C4-2B (cell line): ENCODE data around the gene MVK.

Experiments used
- H3K27ac ChIP-seq: fragments of 450-650 bp; 2 replicates; pipeline ENCODE4 v1.5.1; 2017
- ZFX ChIP-seq: fragments of 450-650 bp; IDR thresholded peaks from 2 replicates; pipeline ENCODE4 v1.6.1; 2017
- TF ChIP-seq, protein P1 (sequence below): fragments of 450-650 bp; conservative IDR thresholded peaks from 2 replicates; pipeline ENCODE4 v1.5.1; 2017; ENCODE audit warnings: mild to moderate bottlenecking

The MVK gene

DNA sequence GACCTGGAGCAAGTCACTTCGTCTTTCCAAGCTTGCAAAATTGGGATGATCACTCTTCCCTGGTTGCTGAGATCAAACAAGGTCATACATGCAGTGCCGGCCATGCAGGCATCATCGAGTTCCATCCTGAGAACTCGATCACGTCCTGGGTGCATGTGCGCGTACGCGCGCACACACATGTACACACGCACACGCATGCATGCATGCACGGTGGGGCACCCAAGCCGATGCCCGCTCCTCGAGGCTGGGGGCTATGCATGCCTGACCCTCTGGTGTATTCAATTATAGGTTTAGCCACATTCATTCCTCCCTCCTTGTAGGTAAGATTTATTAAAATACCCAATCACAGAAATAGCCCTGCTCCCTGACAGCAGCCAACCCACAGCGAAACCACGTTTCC is 26.3 kb upstream of the MVK start:
- H3K27ac ChIP-seq: no peak overlapping the region
- TF ChIP-seq ZFX: no peak

DNA sequence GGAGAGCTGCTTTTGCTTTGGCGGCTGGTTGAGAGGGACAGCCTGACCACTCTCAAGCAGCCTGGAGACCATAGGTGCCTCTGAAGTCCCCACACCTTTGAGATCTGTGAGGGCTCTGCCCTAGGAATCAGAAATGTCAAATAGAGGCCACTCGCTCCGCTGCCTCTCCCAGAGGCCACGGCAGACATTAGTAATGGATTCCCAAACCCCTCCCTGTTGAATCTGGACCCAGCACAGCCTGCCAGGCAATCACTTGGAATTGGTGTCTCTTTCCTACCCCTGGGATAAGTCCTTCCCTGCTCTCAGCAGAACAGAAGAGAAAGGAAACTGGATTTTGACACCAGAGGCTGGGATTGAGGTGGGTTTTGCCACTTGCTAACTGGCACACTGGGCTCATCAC is 25.3 kb upstream of the MVK start:
- TF ChIP-seq ZFX: no peak
- TF ChIP-seq, protein P1, sequence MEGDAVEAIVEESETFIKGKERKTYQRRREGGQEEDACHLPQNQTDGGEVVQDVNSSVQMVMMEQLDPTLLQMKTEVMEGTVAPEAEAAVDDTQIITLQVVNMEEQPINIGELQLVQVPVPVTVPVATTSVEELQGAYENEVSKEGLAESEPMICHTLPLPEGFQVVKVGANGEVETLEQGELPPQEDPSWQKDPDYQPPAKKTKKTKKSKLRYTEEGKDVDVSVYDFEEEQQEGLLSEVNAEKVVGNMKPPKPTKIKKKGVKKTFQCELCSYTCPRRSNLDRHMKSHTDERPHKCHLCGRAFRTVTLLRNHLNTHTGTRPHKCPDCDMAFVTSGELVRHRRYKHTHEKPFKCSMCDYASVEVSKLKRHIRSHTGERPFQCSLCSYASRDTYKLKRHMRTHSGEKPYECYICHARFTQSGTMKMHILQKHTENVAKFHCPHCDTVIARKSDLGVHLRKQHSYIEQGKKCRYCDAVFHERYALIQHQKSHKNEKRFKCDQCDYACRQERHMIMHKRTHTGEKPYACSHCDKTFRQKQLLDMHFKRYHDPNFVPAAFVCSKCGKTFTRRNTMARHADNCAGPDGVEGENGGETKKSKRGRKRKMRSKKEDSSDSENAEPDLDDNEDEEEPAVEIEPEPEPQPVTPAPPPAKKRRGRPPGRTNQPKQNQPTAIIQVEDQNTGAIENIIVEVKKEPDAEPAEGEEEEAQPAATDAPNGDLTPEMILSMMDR: no peak
- no peak overlapping the region for H3K27ac ChIP-seq

DNA sequence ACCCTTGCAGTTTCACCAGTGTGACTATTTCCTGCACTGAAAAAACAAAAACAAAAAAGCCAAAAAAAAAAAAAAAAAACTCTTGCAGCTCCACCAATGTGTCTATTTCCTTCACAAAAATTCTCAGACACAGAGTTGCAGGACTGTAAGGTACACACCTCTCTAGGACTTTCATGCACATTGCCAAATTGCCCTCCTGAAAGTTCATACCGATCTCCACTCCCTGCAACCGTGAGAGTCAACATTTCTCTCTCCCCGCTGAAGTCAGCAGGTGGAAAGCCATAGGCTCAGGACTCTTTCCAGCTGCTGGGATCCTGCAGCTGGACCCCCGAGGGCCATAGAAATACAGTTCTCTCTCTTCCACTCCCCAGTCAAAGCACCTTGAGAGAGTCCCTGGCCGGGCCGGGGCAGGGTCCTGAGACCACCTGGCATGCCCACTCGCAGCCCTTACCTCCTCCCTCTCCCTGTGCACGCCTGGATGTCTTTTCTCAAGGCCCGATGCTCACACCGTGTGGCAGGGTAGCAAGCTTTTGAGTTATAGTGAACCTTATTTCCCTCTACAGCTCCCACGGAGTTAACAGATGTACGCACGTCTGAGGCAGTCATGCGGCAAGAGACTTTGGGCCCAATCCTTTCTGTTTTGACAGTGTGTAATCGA is 23.9 kb upstream of the MVK start:
- H3K27ac ChIP-seq: no peak overlapping the region

DNA sequence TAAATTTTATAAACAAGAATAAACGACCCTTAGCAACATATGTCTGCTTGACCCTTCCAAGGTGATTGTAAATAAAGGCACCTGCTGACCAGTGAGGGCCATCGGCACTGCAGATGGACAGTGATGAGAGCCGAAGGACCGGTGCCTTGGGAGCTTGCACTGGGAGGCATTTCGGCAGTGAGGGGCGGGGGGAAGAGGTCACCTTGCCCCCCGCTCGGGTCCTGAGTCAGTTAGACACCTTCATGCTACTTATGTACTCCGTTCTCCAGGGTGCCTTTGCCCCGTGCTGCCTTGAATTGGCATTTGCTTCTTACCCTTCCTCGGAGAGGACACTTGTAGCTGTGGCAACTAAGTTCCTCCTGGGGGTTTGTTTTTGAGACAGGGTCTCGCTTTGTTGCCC is 23.3 kb upstream of the MVK start:
- TF ChIP-seq ZFX: no peak
- TF ChIP-seq, protein P1: no peak
- no peak overlapping the region for H3K27ac ChIP-seq

More for the DNA sequence above, 23.9 kb upstream of the MVK start:
- TF ChIP-seq, protein P1: no peak
- TF ChIP-seq ZFX: no peak

DNA sequence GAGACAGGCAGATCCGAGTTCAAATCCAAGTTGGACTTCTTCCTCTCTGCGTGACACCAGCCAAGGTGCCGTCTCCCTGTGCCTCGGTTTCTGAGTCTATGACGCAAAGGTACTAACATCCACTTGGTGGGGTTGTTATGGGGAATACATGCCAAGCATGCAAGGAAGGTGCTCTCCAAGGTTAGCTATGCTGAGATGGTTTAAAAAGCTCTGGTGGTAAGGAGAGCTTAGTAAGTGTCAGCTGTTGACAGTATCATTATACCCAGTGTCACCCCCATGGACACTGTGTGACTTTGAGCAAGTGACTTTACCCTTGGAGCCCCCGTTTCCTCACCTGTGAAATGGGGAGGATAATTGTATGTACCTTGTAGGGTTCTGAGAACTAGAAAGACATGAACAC is 22.5 kb upstream of the MVK start:
- no peak overlapping the region for H3K27ac ChIP-seq
- no peak for TF ChIP-seq ZFX
- TF ChIP-seq, protein P1: no peak

DNA sequence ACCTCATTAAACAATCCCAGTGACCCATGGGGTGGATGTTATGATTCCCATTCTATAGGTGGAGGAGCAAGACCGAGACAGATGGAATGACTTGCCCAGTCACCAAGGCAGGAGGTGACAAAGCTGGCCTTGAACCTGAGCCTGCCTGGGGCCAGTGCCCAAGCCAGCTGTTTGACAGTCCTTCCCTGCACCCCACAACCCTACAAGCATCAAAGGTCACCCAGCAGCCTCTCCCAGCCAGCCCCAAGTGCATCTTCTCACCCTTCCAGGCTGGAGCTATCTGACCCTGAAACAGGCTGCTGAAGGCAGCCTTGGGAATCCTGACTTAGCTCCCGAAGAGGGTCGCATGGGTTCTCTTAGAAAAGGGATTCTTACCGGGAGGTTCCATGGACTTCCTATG is 20.6 kb upstream of the MVK start:
- no peak for TF ChIP-seq ZFX
- TF ChIP-seq, protein P1: no peak
- H3K27ac ChIP-seq: no peak overlapping the region

DNA sequence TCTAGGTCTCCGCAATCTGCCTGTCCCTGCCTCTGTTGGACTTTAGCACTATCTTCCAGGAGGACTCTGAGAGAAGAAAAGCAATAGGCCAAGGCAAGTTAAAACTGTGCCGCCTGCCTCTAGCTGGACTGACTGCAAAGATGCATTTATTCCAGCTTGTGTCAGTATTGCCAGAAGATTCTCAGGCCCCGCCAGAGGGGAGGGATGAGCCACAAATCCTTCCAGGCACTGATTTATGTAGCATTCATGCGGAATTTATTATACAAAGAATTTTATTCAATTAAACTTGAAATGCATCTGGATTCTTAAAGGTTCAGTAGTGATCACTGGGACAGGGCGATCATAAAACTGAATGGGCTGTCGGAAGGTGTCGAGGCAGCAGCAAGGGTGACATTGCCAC is 20.1 kb upstream of the MVK start:
- no peak for TF ChIP-seq ZFX
- TF ChIP-seq, protein P1: no peak
- H3K27ac ChIP-seq: no peak overlapping the region

DNA sequence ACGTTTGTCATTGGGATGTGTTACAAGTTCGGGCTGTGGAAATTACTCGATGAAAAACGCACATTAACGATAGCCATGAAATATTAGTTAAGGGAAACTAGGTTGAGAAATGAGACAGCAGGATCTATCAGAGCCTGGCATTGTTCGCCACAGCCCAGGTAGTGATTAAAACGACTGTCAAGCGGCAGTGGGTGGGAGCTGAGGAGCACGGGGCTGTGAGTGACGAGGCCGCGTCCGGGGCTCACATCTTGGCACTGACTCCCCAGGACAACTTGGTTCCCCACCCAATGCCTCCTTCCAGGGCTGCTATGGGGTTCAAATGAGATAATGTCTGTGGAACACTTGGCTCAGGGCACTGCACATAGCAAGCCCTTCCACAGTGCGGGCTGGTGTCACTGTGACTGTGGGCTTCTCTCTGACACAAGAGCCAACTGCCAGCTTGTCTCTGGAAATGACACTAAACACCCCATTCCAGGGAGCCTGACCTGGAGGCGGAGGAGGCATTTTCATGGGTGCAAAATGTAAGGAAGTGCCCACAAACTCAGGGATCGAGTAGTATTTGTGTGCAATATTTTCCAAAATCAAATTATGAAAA is 19.6 kb upstream of the MVK start:
- TF ChIP-seq, protein P1: no peak
- TF ChIP-seq ZFX: no peak
- H3K27ac ChIP-seq: no peak overlapping the region
